HepG2 (cell line): Measurements from ENCODE around the gene ING5.

Experiments
- CTCF ChIP-seq: sonication (generic); formaldehyde crosslinking; IDR thresholded peaks from 2 replicates; pipeline ENCODE4 v1.5.0; 2020; ENCODE audit warnings: mild to moderate bottlenecking, missing genetic modification reagents, moderate library complexity
- GATAD2A ChIP-seq: IDR thresholded peaks from 2 replicates; pipeline ENCODE4 v1.6.1; 2016
- GTF2F1 ChIP-seq: fragments of 150-350 bp; IDR thresholded peaks from 2 replicates; pipeline ENCODE4 v1.6.1; 2014; ENCODE audit warnings: low read length
- NFATC3 ChIP-seq: sonication (generic); formaldehyde crosslinking; IDR thresholded peaks from 2 replicates; pipeline ENCODE4 v1.5.1; 2020; ENCODE audit warnings: mild to moderate bottlenecking, missing genetic modification reagents
- PRPF4 ChIP-seq: fragments of 200-400 bp; formaldehyde crosslinking; IDR thresholded peaks from 2 replicates; pipeline ENCODE4 v1.6.1; 2016; ENCODE audit warnings: low read length, low read depth; ENCODE audit not compliant: poor library complexity, severe bottlenecking
- RAD21 ChIP-seq: fragments of 450-650 bp; formaldehyde crosslinking; IDR thresholded peaks from 2 replicates; pipeline ENCODE4 v1.5.0; 2020; ENCODE audit warnings: mild to moderate bottlenecking
- REPIN1 ChIP-seq: sonication (generic); formaldehyde crosslinking; IDR thresholded peaks from 2 replicates; pipeline ENCODE4 v1.8.0; 2022; ENCODE audit warnings: missing genetic modification reagents, low read depth, mild to moderate bottlenecking, borderline replicate concordance
- ZBTB21 ChIP-seq: sonication (generic); formaldehyde crosslinking; IDR thresholded peaks from 2 replicates; pipeline ENCODE4 v1.4.0; 2020; ENCODE audit warnings: missing genetic modification reagents
- ZNF296 ChIP-seq: sonication (generic); formaldehyde crosslinking; conservative IDR thresholded peaks from 2 replicates; pipeline ENCODE4 v1.5.0; 2020; ENCODE audit warnings: mild to moderate bottlenecking, missing genetic modification reagents
- ZNF501 ChIP-seq: sonication (generic); formaldehyde crosslinking; IDR thresholded peaks from 2 replicates; pipeline ENCODE4 v1.5.1; 2020; ENCODE audit warnings: mild to moderate bottlenecking, moderate library complexity, missing genetic modification reagents

GRCh38 chr2:241753493-241753892, 51.7 kb downstream of the ING5 start:
- TF ChIP-seq REPIN1 (CRISPR knock-in tag): no peak
- no peak for TF ChIP-seq ZNF296 (CRISPR knock-in tag)
- no peak for TF ChIP-seq PRPF4
- TF ChIP-seq NFATC3 (CRISPR knock-in tag): no peak
- no peak for TF ChIP-seq ZNF501
- TF ChIP-seq GTF2F1: no peak
- no peak for TF ChIP-seq GATAD2A (CRISPR knock-in tag)
- no peak for TF ChIP-seq RAD21 (CRISPR knock-in tag)
- TF ChIP-seq ZBTB21 (CRISPR knock-in tag): no peak
- TF ChIP-seq CTCF: no peak
